Testis (tissue), 3 donors: ENCODE data around the gene FLT4. TPM values are rescaled to one million over a fixed set of nuclear protein-coding genes. Genes with fewer than 3 reads are reported as not detected.

ENCODE experiments used
- DNase-seq: peaks from one replicate; pipeline ENCODE4 v3.0.0-alpha.2; 2019
- H3K27ac ChIP-seq, 2 donors: fragments of 200-600 bp; sonication (generic); one replicate each; pipeline ENCODE4 v1.5.1; 2019
- H3K27me3 ChIP-seq: fragments of 200-600 bp; sonication (generic); one replicate; pipeline ENCODE4 v1.5.1; 2019
- H3K36me3 ChIP-seq: fragments of 200-600 bp; sonication (generic); one replicate; pipeline ENCODE4 v1.5.1; 2017; ENCODE audit warnings: low read depth; ENCODE audit errors: missing control alignments
- H3K4me1 ChIP-seq: fragments of 200-600 bp; sonication (generic); one replicate; pipeline ENCODE4 v1.5.1; 2019
- H3K4me3 ChIP-seq, 2 donors: fragments of 200-600 bp; sonication (generic); one replicate each; pipeline ENCODE4 v1.5.1; 2017 to 2019
- H3K9me3 ChIP-seq: fragments of 200-600 bp; sonication (generic); one replicate; pipeline ENCODE4 v1.5.1; 2017
- POLR2A ChIP-seq: fragments of 450-650 bp; IDR thresholded peaks from one replicate; pipeline ENCODE4 v1.6.1; 2017; ENCODE audit warnings: antibody characterized with exemption, mild to moderate bottlenecking, moderate library complexity
- WGBS, 2 donors: methylation state at CpG; one replicate each; pipeline ENCODE4 v1.1.5; 2018; 5-methylcytosine and 5-hydroxymethylcytosine counted together
- intact Hi-C: fragments of 100-400 bp; cut with DNase I; formaldehyde crosslinking; loops from one replicate; pipeline ENCODE4 v1.15.1; 2023; ENCODE audit warnings: low total_unique reads
- polyA plus RNA-seq: library from polyadenylated mRNA; stranded (reverse); fragments of 350-450 nt; fragmentation: Illumina TruSeq; extraction: RNeasy Lipid Tissue Mini Kit (QIAGEN cat#74804); gene quantifications from one replicate; pipeline ENCODE4 v1.2.3, GENCODE V29; 2014; ENCODE audit warnings: low read depth, low replicate concordance; ENCODE audit not compliant: insufficient read depth
- total RNA-seq, 2 donors: library from RNA; depleted of rRNA; stranded (reverse); fragments of >200 nt; gene quantifications; one replicate each; pipeline ENCODE4 v1.2.3, GENCODE V29; 2016
- TF ChIP-seq, protein P1 (sequence below), 3 experiments: fragments of 450-650 bp in 2 of 3; fragments of 200-600 bp in 1 of 3; sonication (generic) in 1 of 3; IDR thresholded peaks; one replicate each; pipeline ENCODE4 v1.5.1; 2016 to 2019; ENCODE audit warnings: antibody characterized with exemption in 3 of 3, mild to moderate bottlenecking in 2 of 3, moderate library complexity in 1 of 3

FLT4 gene
- total and polyA plus RNA-seq, 3 donors from 2014 or later: 11.9 to 24.2 (median 23.5) TPM

DNA sequence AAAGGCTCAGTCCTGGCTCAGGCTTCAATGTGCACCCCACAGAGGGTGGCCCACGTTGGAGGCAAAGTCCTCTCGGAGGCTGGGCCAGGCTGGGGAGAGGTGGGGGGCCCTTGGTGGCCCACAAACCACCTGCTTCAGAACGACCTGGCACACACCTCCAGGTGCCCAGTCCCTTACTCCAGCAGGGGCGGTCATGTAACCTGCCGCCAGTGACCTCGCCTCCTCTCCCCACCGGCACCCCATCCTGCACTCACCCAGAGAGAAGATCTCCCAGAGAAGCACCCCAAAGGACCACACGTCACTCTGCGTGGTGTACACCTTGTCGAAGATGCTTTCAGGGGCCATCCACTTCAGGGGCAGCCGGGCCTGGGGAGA is 35.6 kb downstream of the FLT4 start:
- Histone ChIP-seq H3K4me1 (no peaks in the 10 kb centered on the region), H3K36me3 (no peaks in the 10 kb centered on the region), H3K27me3 (no peaks in the 10 kb centered on the region), H3K27ac (no peak overlapping the region), H3K4me3 (no peak overlapping the region), H3K9me3 (no peaks in the 10 kb centered on the region)
- TF ChIP-seq POLR2A: no peak
- TF ChIP-seq, protein P1, sequence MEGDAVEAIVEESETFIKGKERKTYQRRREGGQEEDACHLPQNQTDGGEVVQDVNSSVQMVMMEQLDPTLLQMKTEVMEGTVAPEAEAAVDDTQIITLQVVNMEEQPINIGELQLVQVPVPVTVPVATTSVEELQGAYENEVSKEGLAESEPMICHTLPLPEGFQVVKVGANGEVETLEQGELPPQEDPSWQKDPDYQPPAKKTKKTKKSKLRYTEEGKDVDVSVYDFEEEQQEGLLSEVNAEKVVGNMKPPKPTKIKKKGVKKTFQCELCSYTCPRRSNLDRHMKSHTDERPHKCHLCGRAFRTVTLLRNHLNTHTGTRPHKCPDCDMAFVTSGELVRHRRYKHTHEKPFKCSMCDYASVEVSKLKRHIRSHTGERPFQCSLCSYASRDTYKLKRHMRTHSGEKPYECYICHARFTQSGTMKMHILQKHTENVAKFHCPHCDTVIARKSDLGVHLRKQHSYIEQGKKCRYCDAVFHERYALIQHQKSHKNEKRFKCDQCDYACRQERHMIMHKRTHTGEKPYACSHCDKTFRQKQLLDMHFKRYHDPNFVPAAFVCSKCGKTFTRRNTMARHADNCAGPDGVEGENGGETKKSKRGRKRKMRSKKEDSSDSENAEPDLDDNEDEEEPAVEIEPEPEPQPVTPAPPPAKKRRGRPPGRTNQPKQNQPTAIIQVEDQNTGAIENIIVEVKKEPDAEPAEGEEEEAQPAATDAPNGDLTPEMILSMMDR (IDR thresholded peaks at IDR 0.05): no peak
- intact Hi-C loops: no loop called here
- no peak for DNase-seq
- 73 to 85% methylated on average over 7 to 11 of the region's 11 CpGs for WGBS, 2 donors

DNA sequence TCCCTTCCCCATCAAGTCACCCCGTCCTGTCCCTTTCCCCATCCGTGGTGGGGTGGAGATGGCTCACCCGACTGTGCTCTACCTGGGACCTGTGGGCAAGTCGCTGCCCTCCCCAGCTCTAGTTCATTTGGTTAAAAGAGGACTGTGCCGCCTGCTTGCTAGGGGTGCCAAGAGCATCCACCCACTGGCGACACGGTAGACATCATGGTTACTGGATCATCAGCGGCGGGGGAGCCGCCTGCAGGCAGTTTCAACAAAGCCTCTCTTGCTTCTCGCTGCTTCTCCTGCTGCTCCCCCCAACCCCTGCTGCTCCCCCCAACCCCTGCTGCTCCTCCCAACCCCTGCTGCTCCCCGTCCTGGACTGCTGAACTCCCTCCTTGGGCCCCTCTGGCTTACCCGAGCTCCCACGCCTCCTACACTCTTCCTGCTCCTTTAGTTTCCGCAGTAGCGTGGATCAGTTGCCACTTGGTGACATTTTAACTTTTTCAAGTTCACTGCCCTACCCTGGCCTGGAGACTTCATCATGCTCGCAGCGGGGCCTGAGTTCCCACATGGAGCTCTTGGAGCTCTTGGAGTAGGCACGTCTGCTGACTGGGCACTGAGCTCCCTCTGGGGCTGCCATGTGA is 36.1 kb downstream of the FLT4 start:
- H3K27ac ChIP-seq: no peak overlapping the region
- no peak overlapping the region for H3K4me3 ChIP-seq
- H3K27me3 ChIP-seq: no peaks in the 10 kb centered on the region
- H3K9me3 ChIP-seq: no peaks in the 10 kb centered on the region
- DNase-seq: no peak
- H3K36me3 ChIP-seq: no peaks in the 10 kb centered on the region
- TF ChIP-seq, protein P1 (IDR thresholded peaks at IDR 0.05): no peak
- TF ChIP-seq POLR2A: no peak
- WGBS, 2 donors: 73 to 77% methylated on average over 14 to 19 of the region's 19 CpGs
- intact Hi-C loops: no loop called here
- no peaks in the 10 kb centered on the region for H3K4me1 ChIP-seq

DNA sequence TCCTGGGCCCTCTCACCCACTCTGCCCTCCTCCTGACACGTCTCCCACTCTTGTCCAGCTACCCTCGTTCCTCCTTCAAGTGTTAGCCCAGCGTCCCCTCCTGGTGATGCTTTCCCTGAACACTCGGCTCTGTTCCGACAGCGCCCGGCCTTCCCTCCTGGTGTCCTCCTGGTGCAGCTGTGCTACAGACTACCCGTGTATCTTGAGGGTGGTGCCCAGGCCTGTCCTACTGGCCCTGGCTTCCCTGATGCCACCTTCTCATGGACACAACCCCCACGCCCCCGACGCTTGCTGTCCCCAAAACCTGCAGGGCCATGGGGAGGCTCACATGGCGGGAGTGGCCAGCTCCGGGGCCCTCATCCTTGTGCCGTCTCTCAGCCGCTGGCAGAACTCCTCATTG is 36.7 kb downstream of the FLT4 start:
- 76 to 91% methylated on average over 7 to 14 of the region's 15 CpGs for WGBS, 2 donors
- DNase-seq: no peak
- no peak overlapping the region for H3K27ac ChIP-seq
- no peaks in the 10 kb centered on the region for H3K27me3 ChIP-seq
- H3K36me3 ChIP-seq: no peaks in the 10 kb centered on the region
- no peaks in the 10 kb centered on the region for H3K9me3 ChIP-seq
- TF ChIP-seq POLR2A: no peak
- TF ChIP-seq, protein P1 (IDR thresholded peaks at IDR 0.05): no peak
- H3K4me1 ChIP-seq: no peaks in the 10 kb centered on the region
- intact Hi-C loops: no loop called here
- no peak overlapping the region for H3K4me3 ChIP-seq

DNA sequence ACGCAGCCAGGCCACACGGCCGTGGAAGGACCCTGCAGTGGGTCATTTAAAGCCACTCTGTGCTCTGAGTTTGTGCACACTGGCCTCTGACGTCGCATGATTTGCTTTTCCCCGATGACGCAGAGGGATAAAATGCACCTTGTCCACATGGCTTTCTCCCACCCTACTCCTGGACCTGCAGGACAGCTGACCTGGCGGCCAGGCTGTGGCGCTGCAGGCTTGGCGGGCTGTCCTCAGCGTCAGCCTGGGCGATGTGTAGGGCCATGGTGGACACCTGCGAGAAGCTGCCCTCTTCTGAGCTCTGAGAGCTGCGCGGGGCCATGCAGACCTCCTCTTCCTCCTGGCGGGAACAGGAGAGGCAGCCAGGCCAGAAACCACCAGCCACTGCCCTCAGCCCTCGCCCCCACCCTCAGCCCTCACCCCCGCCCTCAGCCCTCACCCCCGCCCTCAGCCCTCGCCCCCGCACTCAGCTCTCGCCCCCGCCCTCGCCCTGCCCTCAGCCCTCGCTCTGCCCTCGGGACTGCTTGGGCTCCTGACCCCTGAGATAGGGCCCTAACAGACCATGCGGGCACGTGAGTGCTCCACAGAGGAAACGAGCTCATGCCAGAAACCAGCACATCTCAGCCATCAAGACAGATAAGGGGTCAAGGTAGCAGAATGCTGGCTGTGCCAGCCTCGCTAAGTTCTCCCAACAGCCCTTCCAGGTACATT is 38.1 kb downstream of the FLT4 start:
- H3K27me3 ChIP-seq: no peaks in the 10 kb centered on the region
- intact Hi-C loops: no loop called here
- no peaks in the 10 kb centered on the region for H3K36me3 ChIP-seq
- H3K9me3 ChIP-seq: no peaks in the 10 kb centered on the region
- no peaks in the 10 kb centered on the region for H3K4me1 ChIP-seq
- TF ChIP-seq POLR2A: no peak
- TF ChIP-seq, protein P1 (IDR thresholded peaks at IDR 0.05): no peak
- no peak overlapping the region for H3K4me3 ChIP-seq
- no peak overlapping the region for H3K27ac ChIP-seq
- no peak for DNase-seq
- 87 to 91% methylated on average over 9 to 30 of the region's 30 CpGs for WGBS, 2 donors
